Heart right ventricle (tissue), 16 donors: Measurements from ENCODE around the gene MINDY4. TPM values are rescaled to one million over a fixed set of nuclear protein-coding genes. Genes with fewer than 3 reads are reported as not detected.

Experiments
- ATAC-seq, 8 donors: fragments of 200-7000 bp; cut with Tn5 transposase; one replicate each; pipeline ENCODE4 v1.9.1; 2020; ENCODE audit warnings: mild to moderate bottlenecking in 8 of 8, moderate library complexity in 8 of 8, moderate number of reproducible peaks in 1 of 8
- DNase-seq, 2 donors: peaks; one replicate each; pipeline ENCODE4 v3.0.0-alpha.2; 2020
- H3K27ac ChIP-seq, 10 donors: fragments of 200-600 bp; sonication (generic) in 2 of 10; one replicate each; pipeline versions ENCODE4 v1.5.0 to v1.8.0; 2020 to 2022; ENCODE audit warnings: mild to moderate bottlenecking in 3 of 10
- H3K27me3 ChIP-seq, 7 donors: fragments of 200-600 bp; one replicate each; pipeline ENCODE4 v1.8.0; 2021 to 2022; ENCODE audit warnings: mild to moderate bottlenecking in 2 of 7
- H3K36me3 ChIP-seq, 9 donors: fragments of 200-600 bp; sonication (generic) in 1 of 9; one replicate each; pipeline versions ENCODE4 v1.5.0 to v1.8.0; 2020 to 2022; ENCODE audit warnings: mild to moderate bottlenecking in 2 of 9
- H3K4me1 ChIP-seq, 9 donors: fragments of 200-600 bp; sonication (generic) in 1 of 9; one replicate each; pipeline versions ENCODE4 v1.5.0 to v1.8.0; 2020 to 2022; ENCODE audit warnings: mild to moderate bottlenecking in 4 of 9
- H3K4me3 ChIP-seq, 10 donors: fragments of 200-600 bp; sonication (generic) in 2 of 10; one replicate each; pipeline versions ENCODE4 v1.5.0 to v1.8.0; 2020 to 2022; ENCODE audit warnings: mild to moderate bottlenecking in 7 of 10, moderate library complexity in 2 of 10
- H3K9me3 ChIP-seq, 11 donors: fragments of 200-600 bp in 10 of 11; sonication (generic) in 2 of 11; one replicate each; pipeline versions ENCODE4 v1.5.0 to v1.8.0; 2013 to 2022; ENCODE audit warnings: mild to moderate bottlenecking in 2 of 11, control low read depth in 1 of 11, moderate library complexity in 1 of 11
- CTCF ChIP-seq, 9 donors: fragments of 200-600 bp; sonication (generic) in 2 of 9; IDR thresholded peaks; one replicate each; pipeline versions ENCODE4 v1.5.0 to v1.8.0; 2021 to 2022; ENCODE audit warnings: antibody characterized with exemption in 9 of 9, mild to moderate bottlenecking in 5 of 9, moderate library complexity in 1 of 9
- WGBS, 2 donors: extraction: QIAGEN DNeasy Blood & Tissue Kit; methylation state at CpG; one replicate each; pipeline ENCODE4 v1.1.7; 2013; ENCODE audit warnings: inconsistent platforms in 1 of 2; 5-methylcytosine and 5-hydroxymethylcytosine counted together
- intact Hi-C, 10 donors: fragments of 100-400 bp; cut with DNase I; formaldehyde crosslinking; loops; one replicate each; pipeline versions ENCODE4 v1.11.1 to v1.14.2; 2022
- polyA plus RNA-seq, 2 donors: library from polyadenylated mRNA; stranded (reverse); fragments of 200-250 nt; gene quantifications; one replicate each; pipeline ENCODE4 v1.2.3, GENCODE V29; 2013
- total RNA-seq, 10 donors: library from RNA; stranded (reverse); fragmentation: NEBNext Ultra II Directional in 3 of 10; extraction: Animal tissue kit (Norgen Biotek cat#: 25700) in 3 of 10; gene quantifications; one replicate each; pipeline versions ENCODE4 v1.2.1 to v1.2.4, GENCODE V29; 2021 to 2023
- donor health status: Arrhythmogenic right ventricular cardiomyopathy.
- donor health status: ischemic (EF 13 %, LVEDD 7.1; RV severe dilation, severe dysfunction).
- donor health status: healthy with polysubstance abuse.
- donor health status: DM: no; HTN: yes; CAD: no.
- donor health status: DM: no; HTN: no; CAD: no.
- donor health status: ischemic (EF 25% LVEDD 6.9; RV normal size, moderate dysfunction).
- donor health status: ischemic (EF 25% LVEDD 5.7; RV mildly dilated, moderate dysfunction).
- donor health status: healthy.
- donor health status: DM: yes; HTN: yes; CAD: no.
- donor health status: Ischemic cardiomyopathy.
- donor health status: ischemic (EF 35%, LVEDD 5.7; RV mildly dilated, moderate dysfunction).
- donor health status: nonischemic (EF 11% LVEDD 7.7; RV severe dilation, severe dysfunction).
- donor health status: DM: yes; HTN: yes; CAD: no.
- donor health status: PGD.
- donor health status: ischemic (EF 29% LVEDD 5.4; RV normal size, mild dysfunction).
- donor health status: nonischemic (EF 23%, LVEDD 6.1; RV moderate dilation, normal function).

The MINDY4 gene
- total and polyA plus RNA-seq, 12 donors, result 1.9 to 5.4 (median 2.8) TPM

GRCh38 chr7:30915005-30915601, 143.9 kb downstream of the MINDY4 start:
- no peaks in the 10 kb centered on the region for H3K9me3 ChIP-seq
- H3K36me3 ChIP-seq, result no peaks in the 10 kb centered on the region
- intact Hi-C loops, result loop anchor here in 4 of 10 donors (5.0 to 10.0 kb wide), 4 partner anchors 90 to 163 kb away; partner anchors contain the start of gene INMT (in 1 of the 4)
- WGBS, 2 donors, result 32 to 38% methylated on average over 11 of the region's 11 CpGs
- peak overlapping the region in 9 of 10 donors; percentile 74 to 91 (median 85) for H3K27ac ChIP-seq
- H3K27me3 ChIP-seq, result no peaks in the 10 kb centered on the region
- DNase-seq, result peak in 1 of 2 donors; percentile 51
- peaks cover 37 to 100% (median 77%) of the 10 kb centered on the region in 9 donors for H3K4me1 ChIP-seq
- no peak for TF ChIP-seq CTCF (IDR thresholded peaks at IDR 0.05)
- ATAC-seq, result peak in 4 of 8 donors; percentile 1 to 55 (median 22)
- peak overlapping the region; percentile 11 to 70 (median 54) for H3K4me3 ChIP-seq

GRCh38 chr7:30915751-30916150, 144.5 kb downstream of the MINDY4 start:
- H3K4me1 ChIP-seq, result peaks cover 39 to 100% (median 77%) of the 10 kb centered on the region in 9 donors
- no peaks in the 10 kb centered on the region for H3K9me3 ChIP-seq
- H3K4me3 ChIP-seq, result peak overlapping the region; percentile 11 to 70 (median 54)
- DNase-seq, result peak in 1 of 2 donors; percentile 7
- intact Hi-C loops, result loop anchor here in 4 of 10 donors (5.0 to 10.0 kb wide), 4 partner anchors 91 to 163 kb away; partner anchors contain the start of gene INMT (in 1 of the 4)
- no peaks in the 10 kb centered on the region for H3K27me3 ChIP-seq
- H3K27ac ChIP-seq, result peak overlapping the region in 9 of 10 donors; percentile 74 to 91 (median 85)
- no peak for TF ChIP-seq CTCF (IDR thresholded peaks at IDR 0.05)
- no peak for ATAC-seq
- no peaks in the 10 kb centered on the region for H3K36me3 ChIP-seq
- 47 to 50% methylated on average over 6 of the region's 6 CpGs for WGBS, 2 donors

- Histone ChIP-seq H3K9me3 (no peaks in the 10 kb centered on the region), H3K4me1 (peaks cover 39 to 100% (median 77%) of the 10 kb centered on the region in 9 donors), H3K27ac (peak overlapping the region in 9 of 10 donors; percentile 74 to 91 (median 85)), H3K27me3 (no peaks in the 10 kb centered on the region), H3K4me3 (peak overlapping the region in 9 of 10 donors; percentile 30 to 70 (median 54)), H3K36me3 (no peaks in the 10 kb centered on the region)
- ATAC-seq (no peak), DNase-seq (peak in 1 of 2 donors; percentile 7)
- WGBS, 2 donors, result 48 to 53% methylated on average over 3 of the region's 3 CpGs
- intact Hi-C loops, result loop anchor here in 4 of 10 donors (5.0 to 10.0 kb wide), 4 partner anchors 91 to 164 kb away; partner anchors contain the start of gene INMT (in 1 of the 4)
- no peak for TF ChIP-seq CTCF (IDR thresholded peaks at IDR 0.05)
Observed at GRCh38 chr7:30916255-30916654, 145.0 kb downstream of the MINDY4 start.

- intact Hi-C loops, result loop anchor here in 4 of 10 donors (5.0 to 10.0 kb wide), 4 partner anchors 92 to 164 kb away; partner anchors contain the start of gene INMT (in 1 of the 4)
- DNase-seq, result peak in 1 of 2 donors; percentile 2
- H3K4me3 ChIP-seq, result peak overlapping the region in 9 of 10 donors; percentile 10 to 70 (median 54)
- H3K4me1 ChIP-seq, result peaks cover 42 to 100% (median 77%) of the 10 kb centered on the region in 9 donors
- no peaks in the 10 kb centered on the region for H3K9me3 ChIP-seq
- H3K36me3 ChIP-seq, result peaks cover 0 to 1% (median 0%) of the 10 kb centered on the region in 9 donors
- peak overlapping the region in 9 of 10 donors; percentile 20 to 91 (median 85) for H3K27ac ChIP-seq
- no peak for ATAC-seq
- WGBS, 2 donors, result 62 to 67% methylated on average over 7 of the region's 7 CpGs
- no peaks in the 10 kb centered on the region for H3K27me3 ChIP-seq
- TF ChIP-seq CTCF (IDR thresholded peaks at IDR 0.05), result no peak
Observed at GRCh38 chr7:30916767-30917166, 145.6 kb downstream of the MINDY4 start.
